HFF-Myc (cell line): ENCODE results near the gene RAD21L1.

Source experiments
- DNase-seq: peaks from one replicate; pipeline ENCODE4 v3.0.0-alpha.2; 2011; ENCODE audit warnings: low read depth; ENCODE audit errors: extremely low read depth
- H3K4me3 ChIP-seq: replicated peaks from 2 replicates; pipeline ENCODE4 v1.5.1; 2011; ENCODE audit warnings: low read depth, mild to moderate bottlenecking, control low read depth, low read length
- CTCF ChIP-seq: IDR thresholded peaks from 2 replicates; pipeline ENCODE4 v1.5.1; 2012; ENCODE audit warnings: mild to moderate bottlenecking, low read depth, low read length, control low read depth; ENCODE audit errors: missing control alignments

The RAD21L1 gene

GRCh38 chr20:1267809-1268374 lies 42.0 kb downstream of the RAD21L1 start:
- no peak for TF ChIP-seq CTCF
- DNase-seq, result no peak
- no peak overlapping the region for H3K4me3 ChIP-seq

- DNase-seq, result no peak
- TF ChIP-seq CTCF, result no peak
- no peak overlapping the region for H3K4me3 ChIP-seq
Measured at GRCh38 chr20:1269235-1269634, 43.4 kb downstream of the RAD21L1 start.

- no peak overlapping the region for H3K4me3 ChIP-seq
- DNase-seq, result no peak
- no peak for TF ChIP-seq CTCF
Measured at GRCh38 chr20:1269850-1270249, 44.0 kb downstream of the RAD21L1 start.

- DNase-seq, result no peak
- no peak for TF ChIP-seq CTCF
- H3K4me3 ChIP-seq, result no peak overlapping the region
Measured at GRCh38 chr20:1272368-1273100, 46.7 kb downstream of the RAD21L1 start.

- DNase-seq, result no peak
- H3K4me3 ChIP-seq, result no peak overlapping the region
- TF ChIP-seq CTCF, result no peak
Measured at GRCh38 chr20:1273366-1273765, 47.5 kb downstream of the RAD21L1 start.

- H3K4me3 ChIP-seq, result no peak overlapping the region
- no peak for DNase-seq
- TF ChIP-seq CTCF, result no peak
Measured at GRCh38 chr20:1274485-1275311, 48.9 kb downstream of the RAD21L1 start.
